HFFc6 (cell line): ENCODE data around the gene FYN. TPM values are rescaled to one million over a fixed set of nuclear protein-coding genes. Genes with fewer than 3 reads are reported as not detected.
A peak's percentile ranks its signal among the peaks of the same experiment; 100 is the strongest.

Experiments used
- DNase-seq: peaks from one replicate; pipeline ENCODE4 v3.0.0-alpha.2; 2018
- H3K27ac Mint-ChIP-seq: 2 replicates; pipeline ENCODE4 v1.8.0; 2020; ENCODE audit warnings: mild to moderate bottlenecking, mixed read lengths
- H3K27me3 Mint-ChIP-seq: 2 replicates; pipeline ENCODE4 v1.8.0; 2021; ENCODE audit warnings: mild to moderate bottlenecking, moderate library complexity, mixed read lengths; ENCODE audit not compliant: insufficient read depth
- H3K36me3 Mint-ChIP-seq: 2 replicates; pipeline ENCODE4 v1.8.0; 2021; ENCODE audit warnings: low read depth, mixed read lengths
- H3K4me1 Mint-ChIP-seq: 2 replicates; pipeline ENCODE4 v1.8.0; 2020; ENCODE audit warnings: low read depth, mixed read lengths
- H3K4me3 Mint-ChIP-seq: 2 replicates; pipeline ENCODE4 v1.8.0; 2020; ENCODE audit warnings: mild to moderate bottlenecking, moderate library complexity, mixed read lengths
- H3K9me3 Mint-ChIP-seq: 2 replicates; pipeline ENCODE4 v1.8.0; 2020; ENCODE audit warnings: mild to moderate bottlenecking, mixed read lengths
- CTCF ChIP-seq: fragments of 200-600 bp; sonication (generic); IDR thresholded peaks from 2 replicates; pipeline ENCODE4 v1.5.0; 2021; ENCODE audit warnings: antibody characterized with exemption, mild to moderate bottlenecking
- total RNA-seq, 6 experiments: library from RNA; stranded (reverse); fragmentation: NEBNext Ultra II Directional; extraction: Animal tissue kit (Norgen Biotek cat#: 25700); gene quantifications; 2 replicates in 1 of 6; 3 replicates in 5 of 6; pipeline ENCODE4 v1.2.3, GENCODE V29; 2021

The FYN gene
- total RNA-seq, 6 experiments from 2014 or later = 41.5 to 59.9 (median 49.7) TPM

DNA sequence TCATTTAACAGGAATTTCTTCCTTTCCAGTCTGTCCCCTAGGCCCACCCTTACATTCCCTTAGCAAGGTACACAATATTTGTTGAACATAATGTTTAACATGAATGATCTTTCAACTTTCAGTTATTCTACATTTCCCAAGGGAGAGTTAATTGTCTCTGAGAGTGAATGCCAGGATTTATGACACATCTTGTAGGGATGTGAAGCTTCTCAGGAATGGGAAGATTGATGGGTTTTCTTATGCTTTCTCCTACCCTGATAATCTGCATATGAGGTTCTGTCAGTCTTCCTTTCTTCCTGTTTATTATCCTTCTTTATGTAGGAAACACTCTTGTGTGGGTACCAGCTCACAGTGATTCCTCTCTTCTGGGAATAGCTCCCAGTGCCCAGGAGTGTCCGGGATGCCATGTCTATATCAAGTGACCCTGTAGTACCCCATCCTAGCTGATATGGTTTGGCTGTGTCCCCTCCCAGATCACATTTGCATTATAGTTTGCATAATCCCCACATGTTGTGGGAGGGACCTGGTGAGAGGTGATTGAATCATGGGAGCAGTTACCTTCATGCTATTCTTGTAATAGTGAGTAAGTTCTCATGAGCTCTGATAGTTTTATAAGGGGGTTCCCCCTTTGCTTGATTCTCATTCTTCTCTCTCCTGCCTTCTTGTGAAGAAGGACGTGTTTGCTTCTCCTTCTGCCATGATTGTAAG is 7.1 kb upstream of the FYN start:
- TF ChIP-seq CTCF = no peak
- peak; percentile 51 for DNase-seq
- no peaks in the 10 kb centered on the region for H3K9me3 Mint-ChIP-seq
- H3K27me3 Mint-ChIP-seq = no peaks in the 10 kb centered on the region
- H3K4me3 Mint-ChIP-seq = no peak overlapping the region
- no peaks in the 10 kb centered on the region for H3K36me3 Mint-ChIP-seq
- peaks cover 20% of the 10 kb centered on the region for H3K4me1 Mint-ChIP-seq
- H3K27ac Mint-ChIP-seq = peak overlapping the region; percentile 66

GRCh38 chr6:111875741-111876140 is 2.5 kb upstream of the FYN start:
- H3K9me3 Mint-ChIP-seq = no peaks in the 10 kb centered on the region
- H3K4me1 Mint-ChIP-seq = peaks cover 44% of the 10 kb centered on the region
- no peak overlapping the region for H3K27ac Mint-ChIP-seq
- H3K4me3 Mint-ChIP-seq = no peak overlapping the region
- no peak for TF ChIP-seq CTCF
- no peaks in the 10 kb centered on the region; the same call in 1 of the 2 replicates for H3K27me3 Mint-ChIP-seq
- no peaks in the 10 kb centered on the region for H3K36me3 Mint-ChIP-seq
- DNase-seq = no peak

DNA sequence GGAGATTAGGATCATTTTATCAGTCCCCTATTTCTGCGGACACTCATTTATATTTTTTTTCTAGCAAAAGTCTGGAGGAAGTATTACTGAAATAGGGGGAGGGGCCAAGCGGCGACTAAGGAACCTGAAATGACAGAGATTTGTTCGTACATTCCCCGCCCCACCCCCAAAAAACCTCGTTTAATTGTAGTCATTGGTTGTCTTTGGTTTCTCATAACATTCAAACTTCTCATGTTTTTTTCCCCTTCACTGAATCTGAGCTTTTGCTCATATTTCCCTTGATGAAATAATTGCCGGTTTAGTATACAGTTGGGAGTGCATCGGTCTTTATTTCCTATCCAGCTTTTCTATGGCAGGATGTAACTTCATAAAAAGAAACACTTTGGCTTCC is 768 bp upstream of the FYN start:
- no peak for TF ChIP-seq CTCF
- H3K4me3 Mint-ChIP-seq = peak overlapping the region; percentile 93
- peak overlapping the region; percentile 79 for H3K27ac Mint-ChIP-seq
- H3K4me1 Mint-ChIP-seq = peaks cover 35% of the 10 kb centered on the region
- no peak for DNase-seq
- H3K27me3 Mint-ChIP-seq = no peaks in the 10 kb centered on the region; the same call in 1 of the 2 replicates
- no peaks in the 10 kb centered on the region for H3K9me3 Mint-ChIP-seq
- no peaks in the 10 kb centered on the region for H3K36me3 Mint-ChIP-seq

- TF ChIP-seq CTCF = 0 out of 2 replicates have a peak, but pooled peaks have one; percentile 22
- Mint-ChIP-seq H3K4me3 (peak overlapping the region; percentile 92), H3K27me3 (no peaks in the 10 kb centered on the region; the same call in 1 of the 2 replicates), H3K27ac (peak overlapping the region; percentile 68), H3K4me1 (peaks cover 39% of the 10 kb centered on the region), H3K9me3 (no peaks in the 10 kb centered on the region), H3K36me3 (no peaks in the 10 kb centered on the region)
- peak; percentile 9 for DNase-seq
Observed at GRCh38 chr6:111872401-111873177, 663 bp downstream of the FYN start.

DNA sequence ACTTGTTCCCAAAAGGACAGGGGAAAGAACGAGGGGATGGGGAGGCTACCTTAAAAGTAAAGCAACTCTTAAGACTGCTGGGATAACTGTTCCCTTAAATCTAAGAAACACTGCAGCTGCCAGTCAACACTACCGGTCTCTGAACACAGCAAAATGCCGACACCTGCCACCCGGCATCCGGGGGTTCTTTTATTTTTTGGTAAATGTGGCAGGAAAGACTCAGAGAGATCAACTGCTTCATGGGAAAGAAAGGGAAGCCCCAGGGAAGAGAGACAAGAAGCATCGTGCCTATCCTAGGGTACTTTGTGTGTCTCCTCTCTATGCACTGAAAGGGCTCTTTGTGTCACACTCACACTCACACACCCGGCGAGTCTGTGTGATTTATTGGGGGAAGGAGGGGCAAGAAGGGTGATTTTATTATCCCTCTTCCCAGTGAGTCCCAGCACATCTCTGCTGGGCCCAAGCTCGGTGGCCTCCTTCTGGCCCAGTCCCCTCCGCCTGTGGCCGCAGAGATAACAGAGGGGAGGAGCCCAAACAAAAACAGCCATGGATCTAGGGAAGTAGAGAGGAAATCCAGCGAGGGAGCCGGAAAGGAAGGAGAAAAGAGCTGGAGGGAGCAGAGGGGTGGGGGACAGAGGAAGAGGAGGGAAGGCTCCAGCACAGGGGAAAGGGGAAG is 1.4 kb downstream of the FYN start:
- no peak for TF ChIP-seq CTCF
- Mint-ChIP-seq H3K27me3 (no peaks in the 10 kb centered on the region; the same call in 1 of the 2 replicates), H3K36me3 (no peaks in the 10 kb centered on the region), H3K9me3 (no peaks in the 10 kb centered on the region), H3K4me1 (peaks cover 44% of the 10 kb centered on the region), H3K4me3 (peak overlapping the region; percentile 92), H3K27ac (peak overlapping the region; percentile 68)
- DNase-seq = peak; percentile 19
